HG02943 (cell line): ENCODE results near the gene GRID1.

Experiments
- ATAC-seq: cut with Tn5 transposase; IDR thresholded peaks from one replicate; pipeline ENCODE4 v1.9.1; 2021; ENCODE audit warnings: mild to moderate bottlenecking, low read depth, moderate library complexity; ENCODE audit not compliant: unreplicated experiment

Gene GRID1

GRCh38 chr10:85891472-85891871, 475.1 kb downstream of the GRID1 start:
- no peak for ATAC-seq

GRCh38 chr10:85888559-85888958, 478.0 kb downstream of the GRID1 start:
- ATAC-seq: no peak

GRCh38 chr10:85888004-85888403, 478.6 kb downstream of the GRID1 start:
- ATAC-seq: no peak

- ATAC-seq: no peak
These were observed 492.4 kb downstream of the GRID1 start for GRCh38 chr10:85874208-85874607.

GRCh38 chr10:85873063-85873462, 493.5 kb downstream of the GRID1 start:
- ATAC-seq: no peak

GRCh38 chr10:85868627-85869499, 497.7 kb downstream of the GRID1 start:
- ATAC-seq: no peak

- ATAC-seq: no peak
These were observed 501.6 kb downstream of the GRID1 start for GRCh38 chr10:85864868-85865526.

GRCh38 chr10:85864173-85864549, 502.4 kb downstream of the GRID1 start:
- ATAC-seq: no peak

GRCh38 chr10:85863301-85864172, 503.1 kb downstream of the GRID1 start:
- ATAC-seq: no peak

- ATAC-seq: no peak
These were observed 503.8 kb downstream of the GRID1 start for GRCh38 chr10:85862771-85863170.

GRCh38 chr10:85861513-85862197, 504.9 kb downstream of the GRID1 start:
- ATAC-seq: no peak

GRCh38 chr10:85859859-85860258, 506.7 kb downstream of the GRID1 start:
- no peak for ATAC-seq

- ATAC-seq: no peak
These were observed 507.6 kb downstream of the GRID1 start for GRCh38 chr10:85858776-85859515.

- no peak for ATAC-seq
These were observed 508.8 kb downstream of the GRID1 start for GRCh38 chr10:85857791-85858190.

- no peak for ATAC-seq
These were observed 509.3 kb downstream of the GRID1 start for GRCh38 chr10:85857305-85857704.

- ATAC-seq: no peak
These were observed 514.7 kb downstream of the GRID1 start for GRCh38 chr10:85851934-85852333.

GRCh38 chr10:85851325-85851724, 515.3 kb downstream of the GRID1 start:
- no peak for ATAC-seq

GRCh38 chr10:85850736-85851135, 515.9 kb downstream of the GRID1 start:
- ATAC-seq: no peak

- ATAC-seq: no peak
These were observed 517.3 kb downstream of the GRID1 start for GRCh38 chr10:85849315-85849714.

GRCh38 chr10:85848756-85849155, 517.8 kb downstream of the GRID1 start:
- ATAC-seq: no peak
